Forelimb muscle (tissue), 1 donor: ENCODE measurements around the gene ENO3. TPM values are rescaled to one million over a fixed set of nuclear protein-coding genes. Genes with fewer than 3 reads are reported as not detected.

Experiments used
- DNase-seq: peaks from one replicate; pipeline ENCODE4 v3.0.0-alpha.2; 2013; ENCODE audit warnings: low read depth
- polyA plus RNA-seq: library from polyadenylated mRNA; unstranded; fragments of 120-200 nt; gene quantifications from one replicate; pipeline ENCODE4 v1.2.1, GENCODE V29; 2013; ENCODE audit not compliant: insufficient read length

Gene ENO3
- polyA plus RNA-seq, 1 donor: 2,114 TPM

- no peak for DNase-seq
Measured at GRCh38 chr17:4937553-4937952, 13.4 kb upstream of the ENO3 start.

GRCh38 chr17:4938069-4938491 lies 12.8 kb upstream of the ENO3 start:
- DNase-seq: no peak

GRCh38 chr17:4938688-4939545 lies 12.0 kb upstream of the ENO3 start:
- DNase-seq: no peak

- no peak for DNase-seq
Measured at GRCh38 chr17:4939546-4939795, 11.4 kb upstream of the ENO3 start.

- peak; percentile 99 for DNase-seq
Measured at GRCh38 chr17:4939796-4940554, 10.9 kb upstream of the ENO3 start, which contains the start of the genes RNF167 and SLC25A11. Gene RNF167, plus strand, starts transcription at chr17:4940268. Its CDS starts 642 bp downstream, at chr17:4940910. Gene SLC25A11, minus strand, starts transcription at chr17:4940046. Its CDS starts 136 bp downstream, at chr17:4939910.

GRCh38 chr17:4940555-4941318 lies 10.2 kb upstream of the ENO3 start:
- peak; percentile 79 for DNase-seq

GRCh38 chr17:4941319-4941610 lies 9.7 kb upstream of the ENO3 start:
- no peak for DNase-seq

- DNase-seq: no peak
Measured at GRCh38 chr17:4942760-4943508, 8.0 kb upstream of the ENO3 start.

GRCh38 chr17:4944163-4944553 lies 6.8 kb upstream of the ENO3 start:
- no peak for DNase-seq

GRCh38 chr17:4944554-4945175 lies 6.3 kb upstream of the ENO3 start:
- DNase-seq: no peak

- no peak for DNase-seq
Measured at GRCh38 chr17:4945176-4945943, 5.6 kb upstream of the ENO3 start.

GRCh38 chr17:4945944-4946280 lies 5.0 kb upstream of the ENO3 start:
- DNase-seq: no peak

- no peak for DNase-seq
Measured at GRCh38 chr17:4946312-4946976, 4.5 kb upstream of the ENO3 start.

- no peak for DNase-seq
Measured at GRCh38 chr17:4947010-4947410, 3.9 kb upstream of the ENO3 start.

GRCh38 chr17:4947411-4948165 lies 3.3 kb upstream of the ENO3 start:
- no peak for DNase-seq

GRCh38 chr17:4948166-4948930 lies 2.6 kb upstream of the ENO3 start, which contains the start of gene PFN1:
Gene PFN1, minus strand, starts transcription at chr17:4948530. Its CDS starts 136 bp downstream, at chr17:4948394.
- peak; percentile 88 for DNase-seq

GRCh38 chr17:4948931-4949320 lies 2.0 kb upstream of the ENO3 start:
- peak; percentile 81 for DNase-seq

- DNase-seq: no peak
Measured at GRCh38 chr17:4949321-4950074, 1.4 kb upstream of the ENO3 start.
